CD4-positive, alpha-beta T cell treated with Interleukin-4 for 1 hour (primary cell): ENCODE data around the gene PDE11A.
"Not testable (repeated sequence)": the region's sequence is repeated elsewhere in the genome, so short reads cannot be mapped to it uniquely, and the experiment has no call there.

Source experiments
- DNase-seq, 2 donors: peaks; one replicate each; pipeline ENCODE4 v3.0.0-alpha.2; 2020 to 2022

PDE11A gene

GRCh38 chr2:177881921-177882320, 190.7 kb downstream of the PDE11A start:
- DNase-seq: no peak

GRCh38 chr2:177881008-177881747, 191.4 kb downstream of the PDE11A start:
- DNase-seq: no peak

GRCh38 chr2:177880285-177880684, 192.3 kb downstream of the PDE11A start:
- DNase-seq: no peak

- no peak for DNase-seq
Measured at GRCh38 chr2:177876950-177877349, 195.6 kb downstream of the PDE11A start.

GRCh38 chr2:177874686-177875085, 197.9 kb downstream of the PDE11A start:
- DNase-seq: no peak

GRCh38 chr2:177873915-177874314, 198.7 kb downstream of the PDE11A start:
- DNase-seq: no peak

GRCh38 chr2:177872286-177872685, 200.3 kb downstream of the PDE11A start:
- no peak for DNase-seq

GRCh38 chr2:177869912-177870311, 202.7 kb downstream of the PDE11A start:
- no peak for DNase-seq

GRCh38 chr2:177869209-177869608, 203.4 kb downstream of the PDE11A start:
- no peak for DNase-seq

- DNase-seq: no peak
Measured at GRCh38 chr2:177868806-177869205, 203.8 kb downstream of the PDE11A start.

- no peak for DNase-seq
Measured at GRCh38 chr2:177857538-177857937, 215.0 kb downstream of the PDE11A start.

GRCh38 chr2:177852389-177852788, 220.2 kb downstream of the PDE11A start:
- no peak for DNase-seq

- no peak for DNase-seq
Measured at GRCh38 chr2:177843188-177843587, 229.4 kb downstream of the PDE11A start.

- DNase-seq: no peak
Measured at GRCh38 chr2:177842243-177842642, 230.3 kb downstream of the PDE11A start.

GRCh38 chr2:177835418-177836204, 237.0 kb downstream of the PDE11A start:
- not testable (repeated sequence) for DNase-seq

GRCh38 chr2:177832611-177833433, 239.8 kb downstream of the PDE11A start:
- no peak for DNase-seq

- no peak for DNase-seq
Measured at GRCh38 chr2:177830881-177831386, 241.6 kb downstream of the PDE11A start.

GRCh38 chr2:177828557-177828956, 244.0 kb downstream of the PDE11A start:
- no peak for DNase-seq

GRCh38 chr2:177826897-177827296, 245.7 kb downstream of the PDE11A start:
- DNase-seq: no peak

- no peak for DNase-seq
Measured at GRCh38 chr2:177822941-177823340, 249.6 kb downstream of the PDE11A start.

GRCh38 chr2:177818412-177818811, 254.2 kb downstream of the PDE11A start:
- no peak for DNase-seq

- DNase-seq: no peak
Measured at GRCh38 chr2:177817300-177817699, 255.3 kb downstream of the PDE11A start.

GRCh38 chr2:177816766-177817165, 255.8 kb downstream of the PDE11A start:
- no peak for DNase-seq
